ENCODE data around the gene GJA4.

Gene GJA4

GRCh38 chr1:34779962-34780361, 12.8 kb upstream of the GJA4 start:
- Mint-ChIP-seq H3K36me3 (no peaks in the 10 kb centered on the region), H3K9me3 (no peaks in the 10 kb centered on the region), H3K4me3 (no peak overlapping the region), H3K4me1 (no peaks in the 10 kb centered on the region), H3K27ac (no peak overlapping the region)
- no peak for DNase-seq (ENCODE audit: low spot score in 2 of 2)
- no peak for ATAC-seq

DNA sequence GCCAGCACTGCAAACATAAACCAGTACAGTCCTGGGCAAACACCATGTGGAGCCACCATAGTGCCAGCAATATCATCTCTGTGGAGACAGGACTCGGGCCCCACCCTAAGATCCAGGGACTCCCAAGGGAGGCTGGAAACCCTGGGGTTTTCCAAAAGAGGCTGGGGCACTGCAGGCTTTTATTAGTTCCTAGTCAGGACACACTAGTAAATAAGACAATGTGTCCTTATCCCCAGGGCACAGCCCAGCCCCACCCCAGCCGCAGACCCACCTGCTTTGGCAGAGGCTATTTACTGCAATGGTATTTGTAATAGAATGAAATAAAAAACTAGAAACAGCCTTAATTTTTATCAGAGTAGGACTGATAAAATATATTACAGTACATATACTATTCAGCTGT, 12.3 kb upstream of the GJA4 start:
- ATAC-seq (no peak), DNase-seq (ENCODE audit: low spot score in 2 of 2) (no peak)
- H3K4me1 Mint-ChIP-seq, result no peaks in the 10 kb centered on the region
- no peak overlapping the region for H3K4me3 Mint-ChIP-seq
- H3K9me3 Mint-ChIP-seq, result no peaks in the 10 kb centered on the region
- H3K27ac Mint-ChIP-seq, result no peak overlapping the region
- no peaks in the 10 kb centered on the region for H3K36me3 Mint-ChIP-seq

GRCh38 chr1:34781071-34781843, 11.5 kb upstream of the GJA4 start, which contains the start of gene GJB3:
GJB3 (plus strand) TSS chr1:34781214; CDS start chr1:34784763, 3,549 bp downstream.
- Mint-ChIP-seq H3K4me1 (peaks cover under 1% of the 10 kb centered on the region), H3K4me3 (peak within 1 kb of the TSS; percentile 6), H3K9me3 (no peaks in the 10 kb centered on the region), H3K27ac (no peak within 1 kb of the TSS), H3K36me3 (no peaks in the 10 kb centered on the region)
- DNase-seq (ENCODE audit: low spot score in 2 of 2) (no peak), ATAC-seq (peak; percentile 33)

DNA sequence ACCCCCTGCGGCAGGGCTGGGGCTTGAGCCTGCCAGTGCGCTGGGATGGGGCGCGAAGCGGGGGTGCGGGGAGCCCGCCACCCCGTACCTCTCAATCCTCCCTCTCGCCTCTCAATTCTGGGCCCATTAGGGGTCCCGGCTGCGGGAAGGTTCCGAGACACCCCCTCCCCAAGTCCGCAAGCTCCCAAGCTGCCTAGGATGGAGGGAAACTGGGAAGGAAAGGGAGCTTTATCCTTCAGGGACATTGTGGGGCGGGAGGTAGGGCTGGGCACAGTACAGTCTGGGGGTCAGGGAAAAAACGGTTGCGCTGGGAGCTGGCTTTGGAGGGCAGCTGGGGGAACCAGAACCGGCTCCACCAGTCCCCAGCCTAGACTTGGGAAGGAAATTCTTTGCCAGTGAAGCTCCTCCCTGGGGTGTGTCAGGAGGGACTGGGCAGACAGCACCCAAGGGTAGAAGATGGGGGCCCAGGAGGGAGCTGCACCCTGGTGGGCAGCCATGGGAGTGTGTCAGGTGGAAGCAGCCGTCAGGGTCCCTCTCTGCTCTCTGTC, 10.9 kb upstream of the GJA4 start:
- DNase-seq (ENCODE audit: low spot score in 2 of 2), result no peak
- no peak for ATAC-seq

DNA sequence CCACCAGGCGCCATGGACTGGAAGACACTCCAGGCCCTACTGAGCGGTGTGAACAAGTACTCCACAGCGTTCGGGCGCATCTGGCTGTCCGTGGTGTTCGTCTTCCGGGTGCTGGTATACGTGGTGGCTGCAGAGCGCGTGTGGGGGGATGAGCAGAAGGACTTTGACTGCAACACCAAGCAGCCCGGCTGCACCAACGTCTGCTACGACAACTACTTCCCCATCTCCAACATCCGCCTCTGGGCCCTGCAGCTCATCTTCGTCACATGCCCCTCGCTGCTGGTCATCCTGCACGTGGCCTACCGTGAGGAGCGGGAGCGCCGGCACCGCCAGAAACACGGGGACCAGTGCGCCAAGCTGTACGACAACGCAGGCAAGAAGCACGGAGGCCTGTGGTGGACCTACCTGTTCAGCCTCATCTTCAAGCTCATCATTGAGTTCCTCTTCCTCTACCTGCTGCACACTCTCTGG, 8.0 kb upstream of the GJA4 start:
- Mint-ChIP-seq H3K9me3 (no peaks in the 10 kb centered on the region), H3K27ac (no peak overlapping the region), H3K4me1 (peaks cover 8% of the 10 kb centered on the region), H3K4me3 (no peak overlapping the region), H3K36me3 (no peaks in the 10 kb centered on the region)
- DNase-seq (ENCODE audit: low spot score in 2 of 2), result no peak
- ATAC-seq, result no peak

More for the DNA sequence above, 10.9 kb upstream of the GJA4 start:
- Mint-ChIP-seq H3K36me3 (no peaks in the 10 kb centered on the region), H3K4me3 (peak overlapping the region; percentile 6), H3K9me3 (no peaks in the 10 kb centered on the region), H3K4me1 (peaks cover 7% of the 10 kb centered on the region), H3K27ac (no peak overlapping the region)

GRCh38 chr1:34785231-34785874, 7.4 kb upstream of the GJA4 start:
- no peaks in the 10 kb centered on the region for H3K9me3 Mint-ChIP-seq
- H3K4me1 Mint-ChIP-seq, result peaks cover 14% of the 10 kb centered on the region
- ATAC-seq (no peak), DNase-seq (ENCODE audit: low spot score in 2 of 2) (no peak)
- no peak overlapping the region for H3K27ac Mint-ChIP-seq
- H3K4me3 Mint-ChIP-seq, result no peak overlapping the region
- no peaks in the 10 kb centered on the region for H3K36me3 Mint-ChIP-seq

GRCh38 chr1:34785875-34786470, 6.8 kb upstream of the GJA4 start:
- no peaks in the 10 kb centered on the region for H3K36me3 Mint-ChIP-seq
- H3K9me3 Mint-ChIP-seq, result no peaks in the 10 kb centered on the region

GRCh38 chr1:34786521-34787325, 6.1 kb upstream of the GJA4 start:
- Mint-ChIP-seq H3K36me3 (no peaks in the 10 kb centered on the region), H3K4me3 (no peak overlapping the region), H3K4me1 (peaks cover 15% of the 10 kb centered on the region), H3K27ac (no peak overlapping the region), H3K9me3 (no peaks in the 10 kb centered on the region)
- ATAC-seq (peak; percentile 83), DNase-seq (ENCODE audit: low spot score in 2 of 2) (peak; percentile 46 to 76)

More at GRCh38 chr1:34785875-34786470, 6.8 kb upstream of the GJA4 start:
- H3K4me3 Mint-ChIP-seq, result no peak overlapping the region
- no peak overlapping the region for H3K27ac Mint-ChIP-seq
- peaks cover 15% of the 10 kb centered on the region for H3K4me1 Mint-ChIP-seq
- no peak for ATAC-seq
- DNase-seq (ENCODE audit: low spot score in 2 of 2), result no peak

- no peak for ATAC-seq
- H3K36me3 Mint-ChIP-seq, result no peaks in the 10 kb centered on the region
- H3K4me3 Mint-ChIP-seq, result no peak overlapping the region
- DNase-seq (ENCODE audit: low spot score in 2 of 2), result no peak
- no peak overlapping the region for H3K27ac Mint-ChIP-seq
- no peaks in the 10 kb centered on the region for H3K9me3 Mint-ChIP-seq
- peaks cover 15% of the 10 kb centered on the region for H3K4me1 Mint-ChIP-seq
These were observed 5.1 kb upstream of the GJA4 start for GRCh38 chr1:34787461-34788420.

GRCh38 chr1:34790985-34791384, 1.8 kb upstream of the GJA4 start:
- no peak for ATAC-seq
- Mint-ChIP-seq H3K27ac (no peak overlapping the region), H3K4me3 (no peak overlapping the region), H3K4me1 (peaks cover 15% of the 10 kb centered on the region), H3K36me3 (no peaks in the 10 kb centered on the region), H3K9me3 (no peaks in the 10 kb centered on the region)
- DNase-seq (ENCODE audit: low spot score in 2 of 2), result no peak

- Mint-ChIP-seq H3K36me3 (no peaks in the 10 kb centered on the region), H3K9me3 (no peaks in the 10 kb centered on the region), H3K4me3 (peak overlapping the region; percentile 17), H3K27ac (peak overlapping the region; percentile 37), H3K4me1 (peaks cover 14% of the 10 kb centered on the region)
- ATAC-seq, result no peak
- DNase-seq (ENCODE audit: low spot score in 2 of 2), result no peak
These were observed 375 bp upstream of the GJA4 start for GRCh38 chr1:34792424-34792823.

- H3K36me3 Mint-ChIP-seq, result no peaks in the 10 kb centered on the region
- DNase-seq (ENCODE audit: low spot score in 2 of 2) (peak in 1 of 2 donors; percentile 39), ATAC-seq (no peak)
- H3K9me3 Mint-ChIP-seq, result no peaks in the 10 kb centered on the region
- peaks cover 14% of the 10 kb centered on the region for H3K4me1 Mint-ChIP-seq
- no peak overlapping the region for H3K4me3 Mint-ChIP-seq
- H3K27ac Mint-ChIP-seq, result no peak overlapping the region
These were observed 1.4 kb downstream of the GJA4 start for GRCh38 chr1:34794001-34794789.

DNA sequence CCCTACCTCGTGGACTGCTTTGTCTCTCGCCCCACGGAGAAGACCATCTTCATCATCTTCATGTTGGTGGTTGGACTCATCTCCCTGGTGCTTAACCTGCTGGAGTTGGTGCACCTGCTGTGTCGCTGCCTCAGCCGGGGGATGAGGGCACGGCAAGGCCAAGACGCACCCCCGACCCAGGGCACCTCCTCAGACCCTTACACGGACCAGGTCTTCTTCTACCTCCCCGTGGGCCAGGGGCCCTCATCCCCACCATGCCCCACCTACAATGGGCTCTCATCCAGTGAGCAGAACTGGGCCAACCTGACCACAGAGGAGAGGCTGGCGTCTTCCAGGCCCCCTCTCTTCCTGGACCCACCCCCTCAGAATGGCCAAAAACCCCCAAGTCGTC, 2.0 kb downstream of the GJA4 start:
- Mint-ChIP-seq H3K27ac (no peak overlapping the region), H3K36me3 (no peaks in the 10 kb centered on the region), H3K9me3 (no peaks in the 10 kb centered on the region), H3K4me1 (peaks cover 13% of the 10 kb centered on the region), H3K4me3 (no peak overlapping the region)
- DNase-seq (ENCODE audit: low spot score in 2 of 2) (no peak), ATAC-seq (no peak)
